AG04450 (cell line): ENCODE results near the gene USP16. TPM values are rescaled to one million over a fixed set of nuclear protein-coding genes. Genes with fewer than 3 reads are reported as not detected.

Source experiments
- CTCF ChIA-PET: fragments of 300-600, 350-600 bp; formaldehyde crosslinking; extraction: SDS; loops from one replicate; lab custom pipeline; 2022; ENCODE audit warnings: antibody characterized with exemption, inconsistent platforms; lab: Charles Lee
- POLR2A ChIA-PET: fragments of 350-600 bp; formaldehyde crosslinking; extraction: SDS; loops from one replicate; lab custom pipeline; 2021; ENCODE audit warnings: antibody characterized with exemption, inconsistent platforms; lab: Yijun Ruan, JAX
- DNase-seq: peaks from one replicate; pipeline ENCODE4 v3.0.0-alpha.2; 2011; ENCODE audit warnings: low read depth, low spot score
- H3K27ac ChIP-seq: one replicate; pipeline ENCODE4 v1.5.1; 2012; ENCODE audit warnings: low read depth, low read length, control low read depth
- H3K27me3 ChIP-seq: one replicate; pipeline ENCODE4 v1.6.0; 2012; ENCODE audit warnings: low read length; ENCODE audit not compliant: control insufficient read depth, insufficient read depth
- H3K4me3 ChIP-seq: 2 replicates; pipeline ENCODE4 v1.5.1; 2011; ENCODE audit warnings: mild to moderate bottlenecking, low read depth, low read length, control low read depth
- H3K9me3 ChIP-seq: 2 replicates; pipeline ENCODE4 v1.5.1; 2012; ENCODE audit warnings: low read length; ENCODE audit not compliant: control insufficient read depth, insufficient read depth
- polyA plus RNA-seq: library from polyadenylated mRNA; depleted of rRNA; stranded (reverse); fragments of >200 nt; gene quantifications from 2 replicates; pipeline ENCODE4 v1.2.3, GENCODE V29; 2011
- TF ChIP-seq, protein P1 (sequence below): IDR thresholded peaks from 2 replicates; pipeline ENCODE4 v1.5.1; 2011; ENCODE audit warnings: low read depth, low read length, control low read depth, inconsistent platforms

The USP16 gene
- polyA plus RNA-seq, 1 experiment, result 35.6 TPM

DNA sequence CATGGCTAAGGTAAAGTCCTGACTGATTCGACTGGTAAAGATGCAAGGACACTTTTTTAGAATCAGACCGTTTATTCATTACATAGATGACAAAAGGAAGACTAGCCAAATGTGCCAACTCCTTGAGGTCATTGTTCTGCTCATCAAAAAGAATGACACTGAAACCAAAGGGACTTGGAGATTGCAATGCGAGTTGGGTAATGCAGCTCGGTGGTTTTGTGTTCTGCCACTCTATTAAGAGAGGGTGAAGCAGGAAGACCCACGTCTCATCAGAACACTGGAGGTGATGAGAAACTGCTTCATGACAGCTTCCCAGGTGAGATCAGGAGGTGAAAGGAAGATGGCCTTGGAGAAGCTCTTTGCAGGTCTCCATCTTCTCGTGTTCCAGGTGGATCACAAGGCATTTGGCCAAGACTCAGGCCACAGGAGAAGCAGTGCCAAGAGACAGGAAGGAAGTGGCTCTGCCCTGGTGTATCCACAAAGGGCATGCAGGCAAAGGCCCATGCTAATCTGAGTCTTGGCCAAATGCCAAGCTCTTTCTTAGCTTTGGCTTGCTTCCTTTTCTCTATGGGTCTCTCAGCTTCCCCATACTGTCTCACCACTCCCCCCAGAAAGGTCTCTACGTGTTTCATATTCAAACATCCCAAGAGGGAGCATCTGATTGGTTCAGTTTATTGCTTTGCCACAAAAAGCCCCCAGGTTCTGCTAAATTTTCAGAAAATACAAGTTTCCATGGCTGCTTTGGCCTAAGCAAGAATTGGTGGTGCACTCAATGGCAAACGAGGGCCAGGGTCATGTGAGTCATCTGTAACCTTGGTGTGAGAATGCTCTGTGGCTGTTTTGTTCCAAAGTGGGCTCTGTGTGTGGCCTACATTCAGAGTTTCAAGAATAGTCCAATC lies 54.6 kb downstream of the USP16 start:
- no peak for DNase-seq
- no peak overlapping the region for H3K4me3 ChIP-seq
- H3K9me3 ChIP-seq, result no peaks in the 10 kb centered on the region
- POLR2A ChIA-PET, result no interaction called here
- no peak overlapping the region for H3K27ac ChIP-seq
- no peaks in the 10 kb centered on the region for H3K27me3 ChIP-seq
- CTCF ChIA-PET, result interaction anchor here (0.6 kb wide), 1 partner anchor 66 kb away, joined by 3 read pairs; no protein-coding TSS in a partner anchor
- TF ChIP-seq, protein P1, sequence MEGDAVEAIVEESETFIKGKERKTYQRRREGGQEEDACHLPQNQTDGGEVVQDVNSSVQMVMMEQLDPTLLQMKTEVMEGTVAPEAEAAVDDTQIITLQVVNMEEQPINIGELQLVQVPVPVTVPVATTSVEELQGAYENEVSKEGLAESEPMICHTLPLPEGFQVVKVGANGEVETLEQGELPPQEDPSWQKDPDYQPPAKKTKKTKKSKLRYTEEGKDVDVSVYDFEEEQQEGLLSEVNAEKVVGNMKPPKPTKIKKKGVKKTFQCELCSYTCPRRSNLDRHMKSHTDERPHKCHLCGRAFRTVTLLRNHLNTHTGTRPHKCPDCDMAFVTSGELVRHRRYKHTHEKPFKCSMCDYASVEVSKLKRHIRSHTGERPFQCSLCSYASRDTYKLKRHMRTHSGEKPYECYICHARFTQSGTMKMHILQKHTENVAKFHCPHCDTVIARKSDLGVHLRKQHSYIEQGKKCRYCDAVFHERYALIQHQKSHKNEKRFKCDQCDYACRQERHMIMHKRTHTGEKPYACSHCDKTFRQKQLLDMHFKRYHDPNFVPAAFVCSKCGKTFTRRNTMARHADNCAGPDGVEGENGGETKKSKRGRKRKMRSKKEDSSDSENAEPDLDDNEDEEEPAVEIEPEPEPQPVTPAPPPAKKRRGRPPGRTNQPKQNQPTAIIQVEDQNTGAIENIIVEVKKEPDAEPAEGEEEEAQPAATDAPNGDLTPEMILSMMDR, result no peak

DNA sequence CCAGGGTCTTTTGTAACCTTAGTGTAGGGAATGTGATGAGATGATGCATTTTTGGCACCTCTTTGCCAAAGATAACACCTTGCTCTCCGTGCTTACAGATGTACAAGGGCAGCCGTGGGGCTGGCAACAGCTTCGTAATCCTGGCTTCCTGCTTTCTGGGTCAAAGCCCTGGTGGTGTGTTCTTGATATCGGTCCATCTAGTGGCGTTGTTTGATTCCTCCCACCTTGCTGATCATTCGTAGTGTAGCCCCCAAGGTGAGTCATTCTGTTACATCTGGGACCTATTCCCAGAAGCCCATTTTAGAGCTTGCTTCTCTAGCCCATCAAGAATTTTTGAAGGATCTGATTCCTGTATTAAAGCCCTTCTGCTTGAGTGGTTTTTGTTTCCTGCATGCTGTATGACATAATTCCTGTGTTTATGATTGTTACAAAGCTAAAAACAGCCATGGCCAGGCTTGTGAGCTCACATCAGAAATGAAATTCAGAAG lies 56.0 kb downstream of the USP16 start:
- CTCF ChIA-PET, result no interaction called here
- POLR2A ChIA-PET, result no interaction called here
- no peak for DNase-seq
- H3K27me3 ChIP-seq, result no peaks in the 10 kb centered on the region
- no peaks in the 10 kb centered on the region for H3K9me3 ChIP-seq
- no peak overlapping the region for H3K4me3 ChIP-seq
- H3K27ac ChIP-seq, result peak overlapping the region; percentile 33
- TF ChIP-seq, protein P1, result no peak

DNA sequence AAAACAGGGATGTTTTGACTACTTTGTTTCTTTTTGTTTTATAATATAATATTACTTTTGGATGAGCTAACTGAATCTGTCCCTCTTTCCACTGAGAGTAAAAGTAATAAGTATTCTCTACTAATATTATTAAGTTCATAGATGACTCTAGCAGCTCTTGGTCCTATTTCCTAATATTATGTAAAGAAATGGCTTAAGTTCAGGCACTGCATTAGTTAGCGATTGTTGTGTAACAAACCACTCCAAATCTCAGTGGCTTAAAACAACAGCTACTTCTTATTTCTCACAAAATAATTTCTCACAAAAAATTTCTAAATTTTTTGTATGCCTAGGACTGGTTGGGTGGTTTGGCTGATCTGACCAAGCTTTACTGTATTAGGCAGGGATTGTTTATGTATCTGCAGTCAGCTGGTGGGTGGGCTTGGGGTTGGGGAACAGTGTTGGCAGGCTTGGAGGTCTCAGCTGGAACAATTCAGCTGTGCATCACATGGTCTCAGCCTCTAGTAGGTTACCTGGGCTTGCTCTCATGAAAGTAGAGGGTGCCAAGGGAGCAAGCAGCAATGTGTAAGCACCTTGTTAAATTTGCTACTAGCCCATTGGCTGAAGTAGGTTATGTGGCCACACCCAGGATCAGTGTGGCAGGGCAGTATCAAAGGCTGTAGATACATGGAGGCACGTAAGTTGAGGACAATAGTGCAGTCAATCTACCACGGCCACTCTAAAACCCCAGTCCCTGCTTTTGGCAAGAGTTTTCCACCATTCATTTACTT lies 57.8 kb downstream of the USP16 start:
- no peak for DNase-seq
- Histone ChIP-seq H3K27ac (no peak overlapping the region), H3K9me3 (no peaks in the 10 kb centered on the region), H3K4me3 (no peak overlapping the region), H3K27me3 (no peaks in the 10 kb centered on the region)
- CTCF ChIA-PET, result interaction anchor here (0.7 kb wide), 1 partner anchor 32 kb away, joined by 4 read pairs; no protein-coding TSS in a partner anchor
- TF ChIP-seq, protein P1, result no peak
- POLR2A ChIA-PET, result no interaction called here

DNA sequence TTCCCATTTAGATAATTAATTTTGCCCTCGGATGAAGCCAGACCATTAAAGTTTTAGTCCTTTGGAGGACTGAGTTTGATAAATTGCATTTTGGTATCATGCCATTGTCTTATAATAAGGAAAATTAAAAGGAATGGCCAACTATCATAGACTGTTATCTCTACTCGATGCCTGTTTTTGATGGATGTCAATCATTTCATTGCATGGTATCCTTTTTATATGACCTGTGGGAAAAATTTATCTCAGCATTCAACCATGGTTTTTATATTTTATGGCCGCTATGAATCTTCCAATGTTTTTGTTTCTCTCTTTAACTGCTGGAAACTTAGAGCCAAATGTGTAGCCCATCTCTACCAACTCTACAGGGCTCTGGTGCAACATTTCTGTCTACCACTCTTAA lies 58.8 kb downstream of the USP16 start:
- TF ChIP-seq, protein P1, result no peak
- Histone ChIP-seq H3K9me3 (no peaks in the 10 kb centered on the region), H3K4me3 (no peak overlapping the region), H3K27ac (no peak overlapping the region), H3K27me3 (no peaks in the 10 kb centered on the region)
- POLR2A ChIA-PET, result no interaction called here
- CTCF ChIA-PET, result no interaction called here
- no peak for DNase-seq

DNA sequence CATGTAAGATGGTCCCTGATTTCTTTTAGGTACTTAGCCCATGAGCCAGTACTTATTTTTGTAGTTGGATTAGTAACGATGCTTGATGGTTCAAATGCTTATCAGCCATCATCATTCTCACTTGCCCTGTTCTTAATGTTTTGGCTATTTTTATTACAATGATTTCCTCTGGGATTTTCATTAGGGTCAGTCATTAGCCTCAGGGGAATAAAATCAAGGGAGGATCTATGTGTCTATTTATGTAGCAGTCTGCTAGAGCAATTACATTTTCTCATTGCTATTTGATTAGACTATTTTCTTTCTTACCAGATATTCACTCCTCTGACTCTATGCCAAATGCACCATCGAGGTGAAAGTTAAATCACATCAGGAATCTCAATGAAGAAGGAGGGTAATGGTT lies 59.9 kb downstream of the USP16 start:
- CTCF ChIA-PET, result no interaction called here
- TF ChIP-seq, protein P1, result no peak
- no peak for DNase-seq
- Histone ChIP-seq H3K4me3 (no peak overlapping the region), H3K27ac (no peak overlapping the region), H3K9me3 (no peaks in the 10 kb centered on the region), H3K27me3 (no peaks in the 10 kb centered on the region)
- POLR2A ChIA-PET, result no interaction called here
